GM12864 (cell line): ENCODE data around the gene ACTR3.

Experiments used
- DNase-seq: peaks from one replicate; pipeline ENCODE4 v3.0.0-alpha.2; 2011; ENCODE audit warnings: low read depth
- H3K4me3 ChIP-seq: 2 replicates; pipeline ENCODE4 v1.5.1; 2011; ENCODE audit warnings: mild to moderate bottlenecking, low read depth, low read length, control low read depth
- CTCF ChIP-seq: IDR thresholded peaks from 2 replicates; pipeline ENCODE4 v1.5.1; 2011; ENCODE audit warnings: low read depth, mild to moderate bottlenecking, moderate library complexity, low read length, control low read depth, inconsistent platforms; ENCODE audit errors: missing control alignments

ACTR3 gene

GRCh38 chr2:113985554-113986397, 95.9 kb downstream of the ACTR3 start:
- no peak for TF ChIP-seq CTCF
- H3K4me3 ChIP-seq: no peak overlapping the region
- DNase-seq: no peak

- H3K4me3 ChIP-seq: no peak overlapping the region
- TF ChIP-seq CTCF: no peak
- no peak for DNase-seq
Measured at GRCh38 chr2:113986762-113987290, 96.9 kb downstream of the ACTR3 start.

- TF ChIP-seq CTCF: no peak
- H3K4me3 ChIP-seq: no peak overlapping the region
- no peak for DNase-seq
Measured at GRCh38 chr2:113992090-113992489, 102.2 kb downstream of the ACTR3 start.

- H3K4me3 ChIP-seq: no peak overlapping the region
- DNase-seq: no peak
- TF ChIP-seq CTCF: no peak
Measured at GRCh38 chr2:113996671-113997594, 107.0 kb downstream of the ACTR3 start.

GRCh38 chr2:114001152-114001551, 111.3 kb downstream of the ACTR3 start:
- no peak for TF ChIP-seq CTCF
- no peak for DNase-seq
- H3K4me3 ChIP-seq: no peak overlapping the region

GRCh38 chr2:114001937-114002336, 112.0 kb downstream of the ACTR3 start:
- H3K4me3 ChIP-seq: no peak overlapping the region
- DNase-seq: no peak
- no peak for TF ChIP-seq CTCF
